HCT116 (cell line): Measurements from ENCODE around the gene CIART. TPM values are rescaled to one million over a fixed set of nuclear protein-coding genes. Genes with fewer than 3 reads are reported as not detected.

ENCODE experiments used
- ATAC-seq: fragments of 200-7000 bp; cut with Tn5 transposase; 2 replicates; pipeline ENCODE4 v1.9.1; 2020; ENCODE audit warnings: mild to moderate bottlenecking, moderate library complexity
- BruUV-seq: library from RNA; stranded (reverse); fragments of 400-500 nt; replicated peaks from 2 replicates; lab custom pipeline; 2021; lab: Mats Ljungman, UMichigan
- CTCF ChIA-PET: fragments of 300-600 bp; sonication (Branson Sonifier 250); formaldehyde crosslinking; loops from one replicate; lab custom pipeline; 2021; ENCODE audit warnings: antibody characterized with exemption; lab: Charles Lee
- POLR2A ChIA-PET: fragments of 300-600, 350-600 bp; sonication (Branson Sonifier 250); formaldehyde crosslinking; loops from one replicate; lab custom pipeline; 2021; ENCODE audit warnings: antibody characterized with exemption; lab: Charles Lee
- RAD21 ChIA-PET, 2 experiments: fragments of 300-600 bp; sonication (Branson Sonifier 250); formaldehyde crosslinking; loops; one replicate each; lab custom pipeline; 2023; ENCODE audit warnings: low total read pairs in 2 of 2; ENCODE audit not compliant: uncharacterized antibody in 2 of 2, unreplicated experiment in 2 of 2, low non-redundant PET in 1 of 2; lab: Charles Lee
- DNase-seq: peaks from one replicate; pipeline ENCODE4 v3.0.0-alpha.2; 2010; ENCODE audit warnings: low read depth, low spot score
- H2AFZ ChIP-seq: fragments of 200-600 bp; shearing (Covaris generic), sonication (generic); 2 replicates; pipeline ENCODE4 v1.6.1; 2017; ENCODE audit warnings: low read depth, mixed run types, mixed read lengths, antibody characterized with exemption, low read length; ENCODE audit not compliant: poor library complexity, severe bottlenecking
- H3K27ac ChIP-seq: 2 replicates; pipeline ENCODE4 v1.5.1; 2012; ENCODE audit warnings: low read depth, low read length
- H3K27me3 ChIP-seq: fragments of 200-600 bp; sonication (generic); 2 replicates; pipeline ENCODE4 v1.6.1; 2016; ENCODE audit warnings: mixed run types, low read length, mixed read lengths; ENCODE audit not compliant: insufficient read depth
- H3K36me3 ChIP-seq, 2 experiments: fragments of 200-500 bp in 1 of 2; fragments of 200-600 bp in 1 of 2; sonication (Bioruptor generic) in 1 of 2; sonication (generic) in 1 of 2; 2 replicates each; pipeline versions ENCODE4 v1.5.1 to v1.6.1; 2014 to 2016; ENCODE audit warnings: low read length in 2 of 2, inconsistent platforms in 1 of 2, mixed read lengths in 1 of 2, mixed run types in 1 of 2; ENCODE audit not compliant: insufficient read depth in 2 of 2, control insufficient read depth in 1 of 2
- H3K4me1 ChIP-seq, 2 experiments: fragments of 200-600 bp in 1 of 2; sonication (generic) in 1 of 2; 2 replicates each; pipeline versions ENCODE4 v1.5.1 to v1.6.1; 2012 to 2017; ENCODE audit warnings: low read length in 2 of 2, inconsistent platforms in 1 of 2, mild to moderate bottlenecking in 1 of 2, mixed read lengths in 1 of 2, mixed run types in 1 of 2, moderate library complexity in 1 of 2; ENCODE audit not compliant: insufficient read depth in 2 of 2, control insufficient read depth in 1 of 2
- H3K4me2 ChIP-seq: fragments of 200-600 bp; sonication (generic); 2 replicates; pipeline ENCODE4 v1.6.1; 2017; ENCODE audit warnings: mixed run types, low read length, mixed read lengths
- H3K4me3 ChIP-seq, 2 experiments: fragments of 200-600 bp in 1 of 2; sonication (generic) in 1 of 2; replicated peaks in 1 of 2; 2 replicates each; pipeline ENCODE4 v1.5.1; 2011 to 2016; ENCODE audit warnings: low read length in 2 of 2, control low read depth in 1 of 2, low read depth in 1 of 2, mild to moderate bottlenecking in 1 of 2, mixed read lengths in 1 of 2, mixed run types in 1 of 2
- H3K79me2 ChIP-seq: fragments of 200-600 bp; sonication (generic); 2 replicates; pipeline ENCODE4 v1.6.1; 2017; ENCODE audit warnings: mild to moderate bottlenecking, mixed run types, low read length, moderate library complexity, mixed read lengths; ENCODE audit not compliant: insufficient read depth
- H3K9ac ChIP-seq: fragments of 200-600 bp; sonication (generic); 2 replicates; pipeline ENCODE4 v1.6.1; 2016; ENCODE audit warnings: low read length, mixed read lengths
- H3K9me2 ChIP-seq: fragments of 200-600 bp; sonication (generic), shearing (Covaris generic); 2 replicates; pipeline ENCODE4 v1.6.1; 2017; ENCODE audit warnings: mixed run types, mild to moderate bottlenecking, moderate library complexity; ENCODE audit not compliant: insufficient read depth
- H3K9me3 ChIP-seq, 2 experiments: fragments of 200-500 bp in 1 of 2; fragments of 200-600 bp in 1 of 2; sonication (Bioruptor generic) in 1 of 2; sonication (generic) in 1 of 2; 2 replicates each; pipeline ENCODE4 v1.6.1; 2014 to 2017; ENCODE audit warnings: low read length in 2 of 2, mixed read lengths in 2 of 2, inconsistent platforms in 1 of 2, low read depth in 1 of 2, mild to moderate bottlenecking in 1 of 2, mixed run types in 1 of 2, moderate library complexity in 1 of 2; ENCODE audit not compliant: control insufficient read depth in 1 of 2, insufficient read depth in 1 of 2
- H4K20me1 ChIP-seq: fragments of 200-600 bp; sonication (generic), shearing (Covaris generic); 2 replicates; pipeline ENCODE4 v1.6.1; 2017; ENCODE audit warnings: mixed run types, mild to moderate bottlenecking, moderate library complexity; ENCODE audit not compliant: insufficient read depth
- CEBPB ChIP-seq: IDR thresholded peaks from 2 replicates; pipeline ENCODE4 v1.6.1; 2012; ENCODE audit warnings: low read depth
- CTCF ChIP-seq, 3 experiments: fragments of 200-600 bp in 1 of 3; sonication (generic) in 1 of 3; IDR thresholded peaks in 2 of 3; conservative IDR thresholded peaks in 1 of 3; 2 replicates each; pipeline ENCODE4 v1.5.1; 2012 to 2017; ENCODE audit warnings: low read depth in 2 of 3, low read length in 2 of 3, antibody characterized with exemption in 1 of 3, borderline replicate concordance in 1 of 3, control low read depth in 1 of 3, mild to moderate bottlenecking in 1 of 3, mixed read lengths in 1 of 3, mixed run types in 1 of 3, moderate library complexity in 1 of 3; ENCODE audit not compliant: insufficient read depth in 1 of 3
- ELF1 ChIP-seq: IDR thresholded peaks from 2 replicates; pipeline ENCODE4 v1.6.1; 2012; ENCODE audit warnings: low read depth, borderline replicate concordance
- POLR2AphosphoS5 ChIP-seq: IDR thresholded peaks from 2 replicates; pipeline ENCODE4 v1.6.1; 2011; ENCODE audit warnings: mild to moderate bottlenecking, low read depth, low read length, moderate library complexity
- SIN3A ChIP-seq: IDR thresholded peaks from 2 replicates; pipeline ENCODE4 v1.6.1; 2012; ENCODE audit warnings: low read depth
- SRF ChIP-seq: IDR thresholded peaks from 2 replicates; pipeline ENCODE4 v1.6.1; 2012; ENCODE audit warnings: low read depth
- TCF7L2 ChIP-seq: IDR thresholded peaks from 2 replicates; pipeline ENCODE4 v1.7.0; 2011; ENCODE audit warnings: borderline replicate concordance, inconsistent platforms; ENCODE audit not compliant: insufficient read depth, insufficient read length; ENCODE audit errors: extremely low read depth
- ZBTB33 ChIP-seq: IDR thresholded peaks from 2 replicates; pipeline ENCODE4 v1.6.1; 2011; ENCODE audit warnings: mild to moderate bottlenecking, low read length, moderate library complexity; ENCODE audit not compliant: insufficient replicate concordance; ENCODE audit errors: extremely low read depth
- intact Hi-C: fragments of 100-400 bp; cut with micrococcal nuclease; formaldehyde crosslinking; loops from 2 replicates; pipeline ENCODE4 v1.10.0; 2022
- total RNA-seq: library from RNA; stranded (reverse); gene quantifications from one replicate; pipeline ENCODE4 v1.2.1, GENCODE V29; 2021; ENCODE audit not compliant: unreplicated experiment
- TF ChIP-seq, protein P1 (sequence below): IDR thresholded peaks from 2 replicates; pipeline ENCODE4 v1.6.1; 2012; ENCODE audit warnings: low read depth
- TF ChIP-seq, protein P2 (sequence below): IDR thresholded peaks from 2 replicates; pipeline ENCODE4 v1.6.1; 2012
- TF ChIP-seq, protein P3 (sequence below): IDR thresholded peaks from 2 replicates; pipeline ENCODE4 v1.6.1; 2012

The CIART gene
- total RNA-seq, 1 experiment from 2014 or later = 0.22 TPM

DNA sequence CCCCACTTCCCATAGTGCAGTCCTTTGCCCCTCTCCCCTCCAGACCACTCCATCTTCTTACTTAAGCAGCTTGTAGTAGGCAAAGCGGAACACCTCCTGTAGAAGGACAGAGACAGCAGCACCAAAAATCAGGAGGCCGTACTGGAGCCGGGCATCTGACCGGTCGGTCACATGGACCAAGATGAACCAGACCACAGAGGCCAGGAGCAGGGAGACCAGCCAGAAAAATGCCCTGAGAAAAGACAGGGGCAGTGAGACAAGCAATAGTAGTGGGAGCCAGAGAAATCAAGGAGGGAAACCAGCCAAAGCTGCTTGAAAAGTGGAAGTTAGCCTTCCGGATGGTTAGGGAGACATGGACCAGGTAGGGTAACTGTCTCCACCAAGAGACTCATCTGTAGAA lies 14.5 kb upstream of the CIART start:
- ChIA-PET CTCF (no interaction called here), POLR2A (no interaction called here), RAD21 (no interaction called here)
- H3K27me3 ChIP-seq = no peaks in the 10 kb centered on the region
- H3K4me1 ChIP-seq = peaks cover 22 to 36% of the 10 kb centered on the region in 2 experiments
- peak overlapping the region; percentile 97 for H3K9ac ChIP-seq
- H4K20me1 ChIP-seq = no peaks in the 10 kb centered on the region
- TF ChIP-seq CEBPB (no peak), TCF7L2 (no peak), CTCF (IDR thresholded peaks at IDR 0.05 in 2 of 3, conservative IDR thresholded peaks at IDR 0.05 in 1 of 3; ENCODE audit: borderline replicate concordance in 1 of 3, insufficient read depth in 1 of 3, low read depth in 2 of 3, low read length in 2 of 3) (no peak), SRF (no peak), POLR2AphosphoS5 (no peak), ZBTB33 (no peak), SIN3A (no peak), ELF1 (no peak)
- TF ChIP-seq, protein P1, sequence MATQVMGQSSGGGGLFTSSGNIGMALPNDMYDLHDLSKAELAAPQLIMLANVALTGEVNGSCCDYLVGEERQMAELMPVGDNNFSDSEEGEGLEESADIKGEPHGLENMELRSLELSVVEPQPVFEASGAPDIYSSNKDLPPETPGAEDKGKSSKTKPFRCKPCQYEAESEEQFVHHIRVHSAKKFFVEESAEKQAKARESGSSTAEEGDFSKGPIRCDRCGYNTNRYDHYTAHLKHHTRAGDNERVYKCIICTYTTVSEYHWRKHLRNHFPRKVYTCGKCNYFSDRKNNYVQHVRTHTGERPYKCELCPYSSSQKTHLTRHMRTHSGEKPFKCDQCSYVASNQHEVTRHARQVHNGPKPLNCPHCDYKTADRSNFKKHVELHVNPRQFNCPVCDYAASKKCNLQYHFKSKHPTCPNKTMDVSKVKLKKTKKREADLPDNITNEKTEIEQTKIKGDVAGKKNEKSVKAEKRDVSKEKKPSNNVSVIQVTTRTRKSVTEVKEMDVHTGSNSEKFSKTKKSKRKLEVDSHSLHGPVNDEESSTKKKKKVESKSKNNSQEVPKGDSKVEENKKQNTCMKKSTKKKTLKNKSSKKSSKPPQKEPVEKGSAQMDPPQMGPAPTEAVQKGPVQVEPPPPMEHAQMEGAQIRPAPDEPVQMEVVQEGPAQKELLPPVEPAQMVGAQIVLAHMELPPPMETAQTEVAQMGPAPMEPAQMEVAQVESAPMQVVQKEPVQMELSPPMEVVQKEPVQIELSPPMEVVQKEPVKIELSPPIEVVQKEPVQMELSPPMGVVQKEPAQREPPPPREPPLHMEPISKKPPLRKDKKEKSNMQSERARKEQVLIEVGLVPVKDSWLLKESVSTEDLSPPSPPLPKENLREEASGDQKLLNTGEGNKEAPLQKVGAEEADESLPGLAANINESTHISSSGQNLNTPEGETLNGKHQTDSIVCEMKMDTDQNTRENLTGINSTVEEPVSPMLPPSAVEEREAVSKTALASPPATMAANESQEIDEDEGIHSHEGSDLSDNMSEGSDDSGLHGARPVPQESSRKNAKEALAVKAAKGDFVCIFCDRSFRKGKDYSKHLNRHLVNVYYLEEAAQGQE = no peak
- TF ChIP-seq, protein P2, sequence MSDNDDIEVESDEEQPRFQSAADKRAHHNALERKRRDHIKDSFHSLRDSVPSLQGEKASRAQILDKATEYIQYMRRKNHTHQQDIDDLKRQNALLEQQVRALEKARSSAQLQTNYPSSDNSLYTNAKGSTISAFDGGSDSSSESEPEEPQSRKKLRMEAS = no peak
- TF ChIP-seq, protein P3, sequence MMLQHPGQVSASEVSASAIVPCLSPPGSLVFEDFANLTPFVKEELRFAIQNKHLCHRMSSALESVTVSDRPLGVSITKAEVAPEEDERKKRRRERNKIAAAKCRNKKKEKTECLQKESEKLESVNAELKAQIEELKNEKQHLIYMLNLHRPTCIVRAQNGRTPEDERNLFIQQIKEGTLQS = no peak
- ATAC-seq (no peak), DNase-seq (no peak)
- no peak overlapping the region for H2AFZ ChIP-seq
- peak overlapping the region; percentile 69 for H3K27ac ChIP-seq
- no TSS peak for BruUV-seq
- H3K79me2 ChIP-seq = peaks cover 22% of the 10 kb centered on the region
- peak overlapping the region; percentile 99 for H3K4me2 ChIP-seq
- H3K36me3 ChIP-seq = peaks cover 3 to 15% of the 10 kb centered on the region in 2 experiments; a peak in 2 of 4 replicates
- no peaks in the 10 kb centered on the region for H3K9me3 ChIP-seq
- intact Hi-C loops = no loop called here
- H3K4me3 ChIP-seq = peak overlapping the region; percentile 93 to 100
- no peaks in the 10 kb centered on the region for H3K9me2 ChIP-seq
